GM19395 (cell line): ENCODE measurements around the gene TMEM43.
"Not testable (repeated sequence)": the region's sequence is repeated elsewhere in the genome, so short reads cannot be mapped to it uniquely, and the experiment has no call there.

ENCODE experiments used
- ATAC-seq: cut with Tn5 transposase; IDR thresholded peaks from one replicate; pipeline ENCODE4 v1.9.1; 2021; ENCODE audit warnings: mild to moderate bottlenecking, moderate library complexity; ENCODE audit not compliant: unreplicated experiment

The TMEM43 gene

GRCh38 chr3:14124615-14125192 lies at the start of gene TMEM43, which contains the start of gene CHCHD4:
TSS of gene TMEM43 (plus strand) at chr3:14125052. CDS start at chr3:14125194, 142 bp downstream.
TSS of gene CHCHD4 (minus strand) at chr3:14124870. CDS start at chr3:14124676, 194 bp downstream.
- ATAC-seq: peak; percentile 89

GRCh38 chr3:14075233-14075632 lies 49.6 kb upstream of the TMEM43 start:
- not testable (repeated sequence) for ATAC-seq

GRCh38 chr3:14077310-14077709 lies 47.5 kb upstream of the TMEM43 start:
- ATAC-seq: no peak

GRCh38 chr3:14082108-14082657 lies 42.7 kb upstream of the TMEM43 start:
- no peak for ATAC-seq

GRCh38 chr3:14087461-14087860 lies 37.4 kb upstream of the TMEM43 start:
- not testable (repeated sequence) for ATAC-seq

- not testable (repeated sequence) for ATAC-seq
Observed at GRCh38 chr3:14091959-14092358, 32.9 kb upstream of the TMEM43 start.

- no peak for ATAC-seq
Observed at GRCh38 chr3:14092464-14092863, 32.4 kb upstream of the TMEM43 start.

- ATAC-seq: no peak
Observed at GRCh38 chr3:14093831-14094230, 31.0 kb upstream of the TMEM43 start.

GRCh38 chr3:14096742-14097141 lies 28.1 kb upstream of the TMEM43 start:
- no peak for ATAC-seq

GRCh38 chr3:14097616-14098391 lies 27.0 kb upstream of the TMEM43 start:
- ATAC-seq: no peak

- not testable (repeated sequence) for ATAC-seq
Observed at GRCh38 chr3:14109821-14110220, 15.0 kb upstream of the TMEM43 start.

GRCh38 chr3:14110699-14111098 lies 14.2 kb upstream of the TMEM43 start:
- no peak for ATAC-seq

- ATAC-seq: no peak
Observed at GRCh38 chr3:14113965-14114635, 10.8 kb upstream of the TMEM43 start.

GRCh38 chr3:14117468-14118399 lies 7.1 kb upstream of the TMEM43 start:
- no peak for ATAC-seq

GRCh38 chr3:14118400-14119381 lies 6.2 kb upstream of the TMEM43 start:
- ATAC-seq: no peak

- no peak for ATAC-seq
Observed at GRCh38 chr3:14119651-14120050, 5.2 kb upstream of the TMEM43 start.

- ATAC-seq: no peak
Observed at GRCh38 chr3:14120111-14120920, 4.5 kb upstream of the TMEM43 start.

GRCh38 chr3:14120921-14121448 lies 3.9 kb upstream of the TMEM43 start:
- ATAC-seq: not testable (repeated sequence)
